ENCODE data around the gene TUBGCP5.

The TUBGCP5 gene

DNA sequence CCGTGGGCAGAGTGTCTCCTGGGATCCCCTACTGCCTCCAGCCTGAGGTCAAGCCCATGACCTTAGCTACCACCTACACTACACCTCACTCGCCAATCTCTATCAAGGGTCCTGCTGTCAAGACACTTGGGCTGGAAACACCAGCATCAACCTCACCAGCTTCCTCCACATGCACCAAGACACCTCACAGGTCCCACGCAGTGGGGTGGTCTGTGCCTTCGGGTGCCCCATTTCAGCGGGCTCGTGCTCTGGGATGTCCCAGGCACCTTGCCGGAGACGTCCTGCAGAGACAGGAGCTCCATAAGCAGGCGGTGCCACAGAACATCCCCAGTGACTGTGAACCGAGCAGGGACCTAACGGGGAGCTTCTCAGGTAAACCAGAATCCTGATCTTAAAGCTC, 79.2 kb downstream of the TUBGCP5 start:
- no peak for DNase-seq (ENCODE audit: low read depth)
- TF ChIP-seq, protein P1, sequence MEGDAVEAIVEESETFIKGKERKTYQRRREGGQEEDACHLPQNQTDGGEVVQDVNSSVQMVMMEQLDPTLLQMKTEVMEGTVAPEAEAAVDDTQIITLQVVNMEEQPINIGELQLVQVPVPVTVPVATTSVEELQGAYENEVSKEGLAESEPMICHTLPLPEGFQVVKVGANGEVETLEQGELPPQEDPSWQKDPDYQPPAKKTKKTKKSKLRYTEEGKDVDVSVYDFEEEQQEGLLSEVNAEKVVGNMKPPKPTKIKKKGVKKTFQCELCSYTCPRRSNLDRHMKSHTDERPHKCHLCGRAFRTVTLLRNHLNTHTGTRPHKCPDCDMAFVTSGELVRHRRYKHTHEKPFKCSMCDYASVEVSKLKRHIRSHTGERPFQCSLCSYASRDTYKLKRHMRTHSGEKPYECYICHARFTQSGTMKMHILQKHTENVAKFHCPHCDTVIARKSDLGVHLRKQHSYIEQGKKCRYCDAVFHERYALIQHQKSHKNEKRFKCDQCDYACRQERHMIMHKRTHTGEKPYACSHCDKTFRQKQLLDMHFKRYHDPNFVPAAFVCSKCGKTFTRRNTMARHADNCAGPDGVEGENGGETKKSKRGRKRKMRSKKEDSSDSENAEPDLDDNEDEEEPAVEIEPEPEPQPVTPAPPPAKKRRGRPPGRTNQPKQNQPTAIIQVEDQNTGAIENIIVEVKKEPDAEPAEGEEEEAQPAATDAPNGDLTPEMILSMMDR (conservative IDR thresholded peaks at IDR 0.05; ENCODE audit: control insufficient read depth, insufficient read depth, low read depth, low read length): no peak
- no peak overlapping the region for H3K4me3 ChIP-seq (ENCODE audit: control insufficient read depth, low read depth, low read length)

DNA sequence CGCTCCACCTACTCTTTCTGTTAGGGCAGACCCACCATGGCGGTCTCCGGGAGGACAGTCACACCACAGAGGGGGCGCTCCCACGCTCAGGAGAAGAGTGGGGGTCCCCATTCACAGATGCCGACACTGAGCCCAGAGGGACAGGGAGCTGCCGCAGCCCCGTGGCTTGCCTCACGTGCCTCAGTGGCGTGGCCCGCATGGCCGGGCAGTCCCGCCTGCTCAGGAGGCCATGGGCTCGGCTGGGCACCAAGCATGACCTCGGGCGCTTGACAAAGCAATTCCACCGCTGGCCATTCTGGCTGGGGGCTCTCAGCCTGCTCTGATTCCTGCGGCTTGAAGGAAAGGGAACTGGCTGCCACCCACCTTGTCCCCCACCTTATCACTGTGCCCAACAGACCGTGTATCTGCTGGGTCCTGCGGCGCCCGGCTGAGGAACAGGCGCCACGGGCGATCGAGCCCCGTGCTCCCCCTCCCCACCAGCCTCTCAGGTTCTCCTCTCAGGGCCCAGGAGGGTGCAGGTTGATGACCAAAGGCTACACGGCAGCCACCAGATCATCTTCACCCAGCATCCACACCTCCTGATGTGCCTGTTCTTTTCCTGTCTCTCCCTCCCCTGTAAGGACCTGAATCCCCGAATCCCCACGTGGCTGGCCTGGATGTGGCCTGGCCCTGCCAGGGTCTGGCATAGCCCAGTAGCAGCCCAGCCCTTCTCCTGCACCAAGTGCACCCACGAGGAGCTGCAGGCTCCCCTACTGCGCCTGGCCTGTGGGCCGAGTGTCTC, 79.9 kb downstream of the TUBGCP5 start:
- DNase-seq (ENCODE audit: low read depth): no peak
- TF ChIP-seq, protein P1 (conservative IDR thresholded peaks at IDR 0.05; ENCODE audit: control insufficient read depth, insufficient read depth, low read depth, low read length): no peak
- no peak overlapping the region for H3K4me3 ChIP-seq (ENCODE audit: control insufficient read depth, low read depth, low read length)

DNA sequence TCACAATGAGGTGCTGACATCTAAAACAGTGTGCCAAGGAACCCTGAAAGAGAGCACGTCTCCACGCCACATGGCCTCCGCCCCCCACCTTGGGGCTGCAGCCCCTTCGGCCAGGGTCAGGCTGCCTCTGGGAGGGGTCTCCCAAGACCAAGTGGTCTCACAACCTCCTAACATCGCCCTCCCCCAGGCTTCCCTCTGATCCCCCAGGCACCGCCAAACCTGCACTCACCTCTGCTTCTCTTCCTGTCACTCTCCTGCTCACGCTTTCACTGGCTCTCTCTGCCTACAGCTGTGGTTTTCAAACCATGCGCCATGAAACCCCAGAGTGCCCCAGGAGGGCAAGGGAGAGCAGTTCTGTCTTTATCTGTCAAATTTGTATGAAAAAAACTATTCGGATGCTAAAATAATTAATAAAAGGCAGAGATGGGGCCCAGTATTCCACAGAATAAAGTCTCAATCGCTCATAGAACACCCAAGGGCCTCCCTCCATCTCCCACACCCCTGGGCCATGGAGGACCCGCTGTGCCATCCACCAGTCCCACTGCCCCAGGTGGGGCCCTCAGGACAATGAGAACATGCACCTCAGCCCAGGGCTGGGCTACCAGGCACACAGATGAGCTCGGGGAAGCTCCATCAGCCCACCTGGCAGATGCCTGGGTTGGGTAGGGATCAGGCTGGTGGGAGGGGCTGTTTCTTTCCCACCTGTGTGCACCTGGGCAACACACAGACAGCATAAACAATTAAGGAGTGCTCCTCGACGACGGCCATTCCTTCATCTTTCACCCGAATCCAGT, 80.7 kb downstream of the TUBGCP5 start:
- TF ChIP-seq, protein P1 (conservative IDR thresholded peaks at IDR 0.05; ENCODE audit: control insufficient read depth, insufficient read depth, low read depth, low read length): no peak
- no peak overlapping the region for H3K4me3 ChIP-seq (ENCODE audit: control insufficient read depth, low read depth, low read length)
- DNase-seq (ENCODE audit: low read depth): no peak

DNA sequence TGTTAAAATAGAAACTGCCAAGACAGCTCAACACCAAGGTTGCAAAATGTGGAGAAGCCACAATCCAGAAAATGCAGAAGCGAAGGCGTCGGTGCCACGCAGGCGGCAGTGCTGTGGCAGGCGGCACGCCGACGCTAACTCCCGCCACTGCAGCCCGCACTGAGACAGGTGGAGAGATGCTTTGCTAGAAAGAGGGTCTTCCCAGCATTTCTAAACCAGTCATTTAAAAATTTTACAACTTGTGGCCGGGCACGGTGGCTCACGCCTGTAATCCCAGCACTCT, 82.5 kb downstream of the TUBGCP5 start:
- no peak overlapping the region for H3K4me3 ChIP-seq (ENCODE audit: control insufficient read depth, low read depth, low read length)
- DNase-seq (ENCODE audit: low read depth): no peak
- TF ChIP-seq, protein P1 (conservative IDR thresholded peaks at IDR 0.05; ENCODE audit: control insufficient read depth, insufficient read depth, low read depth, low read length): no peak

DNA sequence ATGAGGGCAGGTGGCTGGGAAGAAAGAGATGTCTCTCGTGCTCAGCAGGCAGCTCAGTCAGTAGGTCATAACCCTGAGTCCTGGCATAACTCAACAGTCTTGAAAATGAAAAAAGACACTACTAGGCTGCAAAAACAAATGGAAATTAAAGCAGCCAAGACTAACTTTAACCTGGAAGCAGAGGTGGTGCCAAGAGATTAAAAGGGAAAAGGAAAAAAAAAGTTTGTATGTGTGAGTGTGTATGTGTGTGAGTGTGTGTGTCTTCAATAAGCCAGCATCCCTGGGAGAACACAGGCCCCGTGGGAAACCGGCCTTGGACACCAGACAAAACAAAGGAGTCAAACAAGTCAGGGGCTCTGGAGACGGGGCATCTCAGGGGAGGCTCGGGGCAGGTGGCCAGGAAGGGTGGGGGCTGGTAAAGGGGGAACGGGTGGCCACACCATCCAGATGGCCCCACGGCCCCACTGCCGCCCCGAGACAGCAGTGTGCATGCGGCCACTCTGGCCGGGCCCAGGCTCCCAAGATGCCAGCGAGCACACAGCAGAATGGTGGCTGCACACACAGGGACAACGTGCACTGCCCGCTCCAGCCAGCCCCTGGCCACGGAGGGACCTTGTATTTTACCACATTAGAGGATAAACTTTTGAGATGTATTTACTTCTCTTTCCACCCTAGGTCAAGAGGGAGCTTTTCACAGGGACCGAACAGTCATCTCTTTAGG, 83.0 kb downstream of the TUBGCP5 start:
- no peak overlapping the region for H3K4me3 ChIP-seq (ENCODE audit: control insufficient read depth, low read depth, low read length)
- TF ChIP-seq, protein P1 (conservative IDR thresholded peaks at IDR 0.05; ENCODE audit: control insufficient read depth, insufficient read depth, low read depth, low read length): no peak
- DNase-seq (ENCODE audit: low read depth): peak; percentile 15

DNA sequence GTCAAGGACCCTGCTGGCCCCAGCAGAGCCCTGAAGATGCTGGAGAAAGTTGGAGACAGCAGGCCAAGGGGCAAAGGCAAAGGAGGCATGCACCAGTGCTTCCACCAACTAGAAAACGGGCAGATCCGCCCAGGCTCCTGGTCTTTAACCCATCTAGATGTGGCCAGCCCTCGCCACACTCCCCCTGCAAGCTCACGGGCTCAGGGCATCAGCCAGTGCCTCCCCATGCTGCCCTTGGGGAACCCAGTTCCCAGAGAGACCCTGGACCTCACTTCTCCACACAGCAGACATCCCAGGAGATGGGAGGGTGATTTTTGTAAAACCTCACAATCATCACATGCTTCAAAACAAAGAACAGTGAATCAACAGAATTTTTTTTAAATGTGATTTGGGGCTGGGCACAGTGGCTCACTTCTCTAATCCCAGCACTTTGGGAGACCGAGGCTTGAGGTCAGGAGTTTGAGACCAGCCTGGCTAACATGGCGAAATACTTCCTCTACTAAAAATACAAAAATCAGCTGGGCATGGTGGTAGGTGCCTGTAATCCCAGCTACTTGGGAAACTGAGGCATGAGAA, 83.7 kb downstream of the TUBGCP5 start:
- DNase-seq (ENCODE audit: low read depth): no peak
- TF ChIP-seq, protein P1 (conservative IDR thresholded peaks at IDR 0.05; ENCODE audit: control insufficient read depth, insufficient read depth, low read depth, low read length): no peak
- H3K4me3 ChIP-seq (ENCODE audit: control insufficient read depth, low read depth, low read length): no peak overlapping the region
